H1 (cell line): ENCODE results near the gene ARHGAP8. TPM values are rescaled to one million over a fixed set of nuclear protein-coding genes. Genes with fewer than 3 reads are reported as not detected.

Experiments
- CTCF ChIA-PET: fragments of 300-600 bp; sonication (Branson Sonifier 250); formaldehyde crosslinking; loops from one replicate; lab custom pipeline; 2021; ENCODE audit not compliant: partially characterized antibody; lab: Charles Lee
- POLR2A ChIA-PET: fragments of 300-600 bp; sonication (Branson Sonifier 250); formaldehyde crosslinking; loops from one replicate; lab custom pipeline; 2021; ENCODE audit warnings: inconsistent platforms; ENCODE audit not compliant: partially characterized antibody; lab: Charles Lee
- DNase-seq, 2 experiments: peaks; one replicate each; pipeline versions ENCODE4 v3.0.0 to v3.0.0-alpha.2; 2010 to 2022; ENCODE audit warnings: low spot score in 2 of 2, low read depth in 1 of 2, mixed read lengths in 1 of 2
- FAIRE-seq: peaks from 2 replicates; lab custom pipeline; 2011; peaks lifted over from hg19 to GRCh38; lab: Jason Lieb, UNC
- H2AFZ ChIP-seq: 2 replicates; pipeline ENCODE4 v1.8.1; 2012; ENCODE audit warnings: low read length, inconsistent platforms
- H2AK5ac ChIP-seq: 2 replicates; pipeline ENCODE4 v1.6.1; 2013; ENCODE audit warnings: low read depth, low read length
- H2BK120ac ChIP-seq: replicated peaks from 2 replicates; pipeline ENCODE3; 2013; ENCODE audit warnings: low read depth, low read length, inconsistent platforms
- H2BK12ac ChIP-seq: 2 replicates; pipeline ENCODE4 v1.6.1; 2013; ENCODE audit warnings: low read depth, low read length
- H2BK15ac ChIP-seq: 2 replicates; pipeline ENCODE4 v1.6.1; 2013; ENCODE audit warnings: low read length
- H2BK20ac ChIP-seq: 2 replicates; pipeline ENCODE4 v1.6.1; 2013; ENCODE audit warnings: low read length
- H2BK5ac ChIP-seq: 2 replicates; pipeline ENCODE4 v1.6.1; 2013; ENCODE audit warnings: low read depth, low read length
- H3K14ac ChIP-seq: 2 replicates; pipeline ENCODE4 v1.6.1; 2013; ENCODE audit warnings: inconsistent platforms; ENCODE audit not compliant: insufficient read length
- H3K18ac ChIP-seq: 2 replicates; pipeline ENCODE4 v1.6.1; 2013; ENCODE audit warnings: low read length; ENCODE audit errors: extremely low read depth
- H3K23ac ChIP-seq: 2 replicates; pipeline ENCODE4 v1.6.1; 2013; ENCODE audit warnings: inconsistent platforms; ENCODE audit not compliant: insufficient read length
- H3K23me2 ChIP-seq: 2 replicates; pipeline ENCODE4 v1.6.1; 2013; ENCODE audit warnings: low read depth, low read length
- H3K27ac ChIP-seq: 2 replicates; pipeline ENCODE4 v1.6.1; 2011; ENCODE audit warnings: low read depth, low read length, inconsistent platforms
- H3K27me3 ChIP-seq, 4 experiments: replicated peaks in 1 of 4; 1 replicate in 1 of 4; 2 replicates in 3 of 4; pipeline versions ENCODE4 v1.6.1 to v1.8.1; 2011 to 2013; ENCODE audit warnings: low read length in 3 of 4, mild to moderate bottlenecking in 3 of 4, inconsistent platforms in 2 of 4, mixed read lengths in 2 of 4, moderate library complexity in 1 of 4; ENCODE audit not compliant: control insufficient read depth in 3 of 4, insufficient read depth in 3 of 4; ENCODE audit errors: extremely low read depth in 1 of 4
- H3K36me3 ChIP-seq, 4 experiments: 2 replicates each; pipeline versions ENCODE4 v1.6.1 to v1.8.1; 2011 to 2013; ENCODE audit warnings: mild to moderate bottlenecking in 4 of 4, low read length in 3 of 4, moderate library complexity in 2 of 4, control low read depth in 1 of 4, inconsistent platforms in 1 of 4; ENCODE audit not compliant: insufficient read depth in 4 of 4, control insufficient read depth in 2 of 4
- H3K4ac ChIP-seq: replicated peaks from 2 replicates; pipeline ENCODE3; 2013; ENCODE audit warnings: low read length, low read depth, mixed read lengths, inconsistent platforms; ENCODE audit not compliant: insufficient read length
- H3K4me1 ChIP-seq, 4 experiments: replicated peaks in 1 of 4; 1 replicate in 1 of 4; 2 replicates in 3 of 4; pipeline versions ENCODE4 v1.6.1 to v1.8.1; 2011 to 2013; ENCODE audit warnings: low read length in 3 of 4, inconsistent platforms in 2 of 4, mixed read lengths in 1 of 4; ENCODE audit not compliant: insufficient read depth in 4 of 4, control insufficient read depth in 3 of 4
- H3K4me2 ChIP-seq, 2 experiments: 2 replicates each; pipeline versions ENCODE4 v1.6.1 to v1.8.1; 2011 to 2013; ENCODE audit warnings: low read depth in 2 of 2, low read length in 2 of 2, control low read depth in 1 of 2, inconsistent platforms in 1 of 2, mild to moderate bottlenecking in 1 of 2; ENCODE audit not compliant: insufficient read depth in 1 of 2
- H3K4me3 ChIP-seq, 4 experiments: fragments of 200-600, 300-600 bp in 1 of 4; sonication (generic), shearing (Covaris generic), sonication (Bioruptor Twin) in 1 of 4; 2 replicates each; pipeline versions ENCODE4 v1.5.1 to v1.8.1; 2011 to 2016; ENCODE audit warnings: low read length in 4 of 4, low read depth in 3 of 4, control low read depth in 2 of 4, inconsistent platforms in 2 of 4, mild to moderate bottlenecking in 2 of 4, mixed read lengths in 1 of 4, moderate library complexity in 1 of 4; ENCODE audit not compliant: insufficient read depth in 2 of 4; ENCODE audit errors: extremely low read depth in 1 of 4
- H3K56ac ChIP-seq: replicated peaks from 2 replicates; pipeline ENCODE3; 2013; ENCODE audit warnings: low read depth, mild to moderate bottlenecking, mixed read lengths, low read length, inconsistent platforms; ENCODE audit not compliant: insufficient read length
- H3K79me1 ChIP-seq: 2 replicates; pipeline ENCODE4 v1.6.1; 2013; ENCODE audit warnings: low read depth, low read length, control low read depth
- H3K79me2 ChIP-seq, 2 experiments: 2 replicates each; pipeline versions ENCODE4 v1.6.1 to v1.8.1; 2012 to 2013; ENCODE audit warnings: low read length in 2 of 2, mild to moderate bottlenecking in 2 of 2, inconsistent platforms in 1 of 2; ENCODE audit not compliant: insufficient read depth in 2 of 2, control insufficient read depth in 1 of 2
- H3K9ac ChIP-seq, 4 experiments: replicated peaks in 1 of 4; 1 replicate in 1 of 4; 2 replicates in 3 of 4; pipeline versions ENCODE4 v1.6.1 to v1.8.1; 2011 to 2013; ENCODE audit warnings: low read depth in 3 of 4, low read length in 3 of 4, control low read depth in 2 of 4, mild to moderate bottlenecking in 2 of 4, moderate library complexity in 2 of 4, inconsistent platforms in 1 of 4; ENCODE audit errors: extremely low read depth in 1 of 4
- H3K9me3 ChIP-seq, 2 experiments: 2 replicates each; pipeline versions ENCODE4 v1.6.1 to v1.8.1; 2012 to 2013; ENCODE audit warnings: mild to moderate bottlenecking in 2 of 2, moderate library complexity in 2 of 2, control low read depth in 1 of 2, inconsistent platforms in 1 of 2, low read depth in 1 of 2, low read length in 1 of 2, mixed read lengths in 1 of 2; ENCODE audit not compliant: insufficient read depth in 2 of 2
- H4K20me1 ChIP-seq, 2 experiments: replicated peaks in 1 of 2; 2 replicates each; pipeline versions ENCODE3 to v1.8.1; 2011 to 2013; ENCODE audit warnings: inconsistent platforms in 2 of 2, low read length in 2 of 2, mild to moderate bottlenecking in 1 of 2; ENCODE audit not compliant: insufficient read depth in 2 of 2, control insufficient read depth in 1 of 2
- H4K5ac ChIP-seq: 2 replicates; pipeline ENCODE4 v1.6.1; 2013; ENCODE audit warnings: low read length, low read depth, mixed read lengths, inconsistent platforms; ENCODE audit not compliant: insufficient read length
- H4K8ac ChIP-seq: 2 replicates; pipeline ENCODE4 v1.8.0; 2013; ENCODE audit warnings: mild to moderate bottlenecking, moderate library complexity, low read length, inconsistent platforms; ENCODE audit not compliant: insufficient read depth; ENCODE audit errors: extremely low read depth
- H4K91ac ChIP-seq: replicated peaks from 2 replicates; pipeline ENCODE3; 2013; ENCODE audit warnings: low read length, mixed read lengths, inconsistent platforms; ENCODE audit not compliant: insufficient read length
- ATF3 ChIP-seq: IDR thresholded peaks from 2 replicates; pipeline ENCODE4 v1.6.1; 2011; ENCODE audit warnings: low read depth, mild to moderate bottlenecking, low read length; ENCODE audit not compliant: insufficient read depth
- HDAC6 ChIP-seq: IDR thresholded peaks from one replicate; pipeline ENCODE4 v1.7.1; 2012; ENCODE audit warnings: low read depth, mild to moderate bottlenecking, inconsistent platforms, low read length, moderate library complexity
- PHF8 ChIP-seq: fragments of 200-600 bp; sonication (generic); conservative IDR thresholded peaks from 2 replicates; pipeline ENCODE4 v1.7.1; 2012; ENCODE audit warnings: low read depth, mild to moderate bottlenecking, inconsistent platforms, low read length, moderate library complexity
- RAD21 ChIP-seq, 2 experiments: IDR thresholded peaks in 1 of 2; conservative IDR thresholded peaks in 1 of 2; 2 replicates each; pipeline ENCODE4 v1.6.1; 2011; ENCODE audit warnings: low read depth in 2 of 2, low read length in 2 of 2, improper control_type of control experiment in 1 of 2, inconsistent platforms in 1 of 2, mild to moderate bottlenecking in 1 of 2, moderate library complexity in 1 of 2
- RNF2 ChIP-seq: fragments of 200-900, 300-1000 bp; sonication (generic); IDR thresholded peaks from 2 replicates; pipeline ENCODE4 v1.7.1; 2016; ENCODE audit warnings: borderline replicate concordance, low read depth, mild to moderate bottlenecking, antibody characterized with exemption, low read length; ENCODE audit not compliant: poor library complexity, severe bottlenecking; ENCODE audit errors: missing control alignments
- SP1 ChIP-seq: IDR thresholded peaks from 2 replicates; pipeline ENCODE4 v1.6.1; 2011; ENCODE audit warnings: low read depth, low read length
- TEAD4 ChIP-seq: IDR thresholded peaks from 2 replicates; pipeline ENCODE4 v1.6.1; 2012; ENCODE audit warnings: low read depth, low read length, inconsistent platforms, mixed read lengths
- USF2 ChIP-seq: IDR thresholded peaks from 2 replicates; pipeline ENCODE4 v1.6.1; 2011; ENCODE audit warnings: low read length, improper control_type of control experiment
- YY1 ChIP-seq: IDR thresholded peaks from 2 replicates; pipeline ENCODE4 v1.6.1; 2011; ENCODE audit warnings: low read depth, mild to moderate bottlenecking, low read length
- WGBS, 2 experiments: shearing (Covaris generic) in 1 of 2; methylation state at CpG; one replicate each; pipeline versions ENCODE4 v1.1.6 to v1.1.7; 2013 to 2015; ENCODE audit warnings: low lambda C conversion rate in 2 of 2, mixed read lengths in 2 of 2, inconsistent platforms in 1 of 2, low coverage in 1 of 2, missing lambda C conversion rate in 1 of 2; ENCODE audit not compliant: insufficient replicate concordance in 2 of 2, insufficient coverage in 1 of 2, insufficient read length in 1 of 2; ENCODE audit errors: extremely low coverage in 1 of 2, missing lambda C conversion rate in 1 of 2; 5-methylcytosine and 5-hydroxymethylcytosine counted together
- polyA plus RNA-seq, 7 experiments: library from polyadenylated mRNA; depleted of rRNA in 3 of 7; stranded (reverse) in 5 of 7; unstranded in 2 of 7; fragments of >200 nt in 5 of 7; fragments of 200-250 nt in 2 of 7; gene quantifications; 1 replicate in 5 of 7; 2 replicates in 1 of 7; 4 replicates in 1 of 7; pipeline versions ENCODE4 v1.2.1 to v1.2.3, GENCODE V29; 2011 to 2013; ENCODE audit warnings: missing spikeins in 2 of 7, mixed read lengths in 2 of 7
- total RNA-seq: library from RNA; stranded (reverse); fragmentation: NEBNext Ultra II Directional; extraction: Animal tissue kit (Norgen Biotek cat#: 25700); gene quantifications from 2 replicates; pipeline ENCODE4 v1.2.1, GENCODE V29; 2021

ARHGAP8 gene
- total and polyA plus RNA-seq, 2 of the 8 experiments (the other 6 are each of a cell fraction or from before 2014, with no cell fraction given) = 35.6 to 47.7 TPM

- POLR2A ChIA-PET = no interaction called here
- no peak overlapping the region for H2BK12ac ChIP-seq
- H2BK5ac ChIP-seq = 0 out of 2 replicates have a peak overlapping the region, but pooled peaks have one; percentile 16
- H3K9ac ChIP-seq = no peak overlapping the region
- H3K4ac ChIP-seq = no peak overlapping the region
- no peak overlapping the region for H3K56ac ChIP-seq
- no peaks in the 10 kb centered on the region for H3K9me3 ChIP-seq
- H2AK5ac ChIP-seq = no peak overlapping the region
- peaks cover 5 to 21% (median 9%) of the 10 kb centered on the region in 4 experiments; a peak in 5 of 8 replicates for H3K36me3 ChIP-seq
- H3K27ac ChIP-seq = no peak overlapping the region
- no peak overlapping the region for H3K18ac ChIP-seq
- CTCF ChIA-PET = interaction anchor here (1.1 kb wide), 1 partner anchor 15 kb away, joined by 3 read pairs; no protein-coding TSS in a partner anchor
- H4K5ac ChIP-seq = no peak overlapping the region
- no peaks in the 10 kb centered on the region for H3K23me2 ChIP-seq
- FAIRE-seq = no peak
- H3K4me2 ChIP-seq = no peak overlapping the region
- no peaks in the 10 kb centered on the region; a peak in 2 of 7 replicates for H3K4me1 ChIP-seq
- no peak overlapping the region for H2AFZ ChIP-seq
- no peaks in the 10 kb centered on the region; the same call in 1 of the 2 replicates for H3K79me1 ChIP-seq
- H3K23ac ChIP-seq = no peak overlapping the region
- H4K8ac ChIP-seq = peak overlapping the region; percentile 20; the same call in 1 of the 2 replicates
- H3K79me2 ChIP-seq = no peaks in the 10 kb centered on the region
- no peak overlapping the region for H2BK20ac ChIP-seq
- no peak overlapping the region for H3K4me3 ChIP-seq
- DNase-seq = no peak
- H4K20me1 ChIP-seq = peaks cover 0 to 6% of the 10 kb centered on the region in 2 experiments
- WGBS, 2 experiments = 85% methylated on average over 23 of the region's 23 CpGs; no CpG with 5 or more reads in 1 of the 2 experiments
- H3K14ac ChIP-seq = no peak overlapping the region
- no peak overlapping the region for H2BK120ac ChIP-seq
- no peaks in the 10 kb centered on the region for H3K27me3 ChIP-seq
- no peak overlapping the region for H4K91ac ChIP-seq
- no peak overlapping the region for H2BK15ac ChIP-seq
- TF ChIP-seq RNF2 = no peak
- TF ChIP-seq HDAC6 = no peak
- no peak for TF ChIP-seq SP1
- TF ChIP-seq RAD21 (IDR thresholded peaks at IDR 0.05 in 1 of 2, conservative IDR thresholded peaks at IDR 0.05 in 1 of 2; ENCODE audit: low read depth in 2 of 2, low read length in 2 of 2) = no peak
- TF ChIP-seq TEAD4 = no peak
- TF ChIP-seq PHF8 = no peak
- no peak for TF ChIP-seq USF2
- TF ChIP-seq ATF3 = no peak
- TF ChIP-seq YY1 = no peak
Observed at GRCh38 chr22:44895296-44896055, 143.1 kb downstream of the ARHGAP8 start.
